ENCODE data around the gene FAM81A.
"Not testable (repeated sequence)": the region's sequence is repeated elsewhere in the genome, so short reads cannot be mapped to it uniquely, and the experiment has no call there.

FAM81A gene

GRCh38 chr15:59439576-59439975 lies 1.6 kb downstream of the FAM81A start:
- Histone ChIP-seq H3K9ac (ENCODE audit: low read depth, low read length) (no peak overlapping the region), H3K36me3 (ENCODE audit: insufficient read depth, low read length) (no peaks in the 10 kb centered on the region; the same call in 1 of the 2 replicates), H3K4me1 (ENCODE audit: insufficient read depth, low read length) (no peaks in the 10 kb centered on the region), H3K9me3 (ENCODE audit: control insufficient read depth, insufficient read depth, low read length) (no peaks in the 10 kb centered on the region)

GRCh38 chr15:59443341-59444072 lies 5.5 kb downstream of the FAM81A start:
- Histone ChIP-seq H3K36me3 (ENCODE audit: insufficient read depth, low read length) (no peaks in the 10 kb centered on the region; the same call in 1 of the 2 replicates), H3K9ac (ENCODE audit: low read depth, low read length) (no peak overlapping the region), H3K4me1 (ENCODE audit: insufficient read depth, low read length) (no peaks in the 10 kb centered on the region), H3K9me3 (ENCODE audit: control insufficient read depth, insufficient read depth, low read length) (no peaks in the 10 kb centered on the region)

- no peaks in the 10 kb centered on the region for H3K4me1 ChIP-seq (ENCODE audit: insufficient read depth, low read length)
- no peaks in the 10 kb centered on the region; the same call in 1 of the 2 replicates for H3K36me3 ChIP-seq (ENCODE audit: insufficient read depth, low read length)
These were observed 6.3 kb downstream of the FAM81A start for GRCh38 chr15:59444081-59444835.

GRCh38 chr15:59444980-59445545 lies 7.1 kb downstream of the FAM81A start:
- Histone ChIP-seq H3K9ac (ENCODE audit: low read depth, low read length) (no peak overlapping the region), H3K4me1 (ENCODE audit: insufficient read depth, low read length) (no peaks in the 10 kb centered on the region), H3K36me3 (ENCODE audit: insufficient read depth, low read length) (no peaks in the 10 kb centered on the region; the same call in 1 of the 2 replicates)

More at GRCh38 chr15:59444081-59444835, 6.3 kb downstream of the FAM81A start:
- Histone ChIP-seq H3K9ac (ENCODE audit: low read depth, low read length) (no peak overlapping the region), H3K9me3 (ENCODE audit: control insufficient read depth, insufficient read depth, low read length) (no peaks in the 10 kb centered on the region)

GRCh38 chr15:59446232-59446957 lies 8.4 kb downstream of the FAM81A start:
- Histone ChIP-seq H3K9ac (ENCODE audit: low read depth, low read length) (no peak overlapping the region), H3K9me3 (ENCODE audit: control insufficient read depth, insufficient read depth, low read length) (no peaks in the 10 kb centered on the region), H3K4me1 (ENCODE audit: insufficient read depth, low read length) (no peaks in the 10 kb centered on the region), H3K36me3 (ENCODE audit: insufficient read depth, low read length) (no peaks in the 10 kb centered on the region; the same call in 1 of the 2 replicates)

More at GRCh38 chr15:59444980-59445545, 7.1 kb downstream of the FAM81A start:
- H3K9me3 ChIP-seq (ENCODE audit: control insufficient read depth, insufficient read depth, low read length) = no peaks in the 10 kb centered on the region

- H3K36me3 ChIP-seq (ENCODE audit: insufficient read depth, low read length) = no peaks in the 10 kb centered on the region
- H3K9me3 ChIP-seq (ENCODE audit: control insufficient read depth, insufficient read depth, low read length) = no peaks in the 10 kb centered on the region
- H3K4me1 ChIP-seq (ENCODE audit: insufficient read depth, low read length) = no peaks in the 10 kb centered on the region
- H3K9ac ChIP-seq (ENCODE audit: low read depth, low read length) = no peak overlapping the region
These were observed 9.4 kb downstream of the FAM81A start for GRCh38 chr15:59447367-59447766.

- no peak overlapping the region for H3K9ac ChIP-seq (ENCODE audit: low read depth, low read length)
- H3K36me3 ChIP-seq (ENCODE audit: insufficient read depth, low read length) = no peaks in the 10 kb centered on the region
- no peaks in the 10 kb centered on the region for H3K9me3 ChIP-seq (ENCODE audit: control insufficient read depth, insufficient read depth, low read length)
- H3K4me1 ChIP-seq (ENCODE audit: insufficient read depth, low read length) = no peaks in the 10 kb centered on the region
These were observed 10.9 kb downstream of the FAM81A start for GRCh38 chr15:59448871-59449270.

- H3K36me3 ChIP-seq (ENCODE audit: insufficient read depth, low read length) = no peaks in the 10 kb centered on the region
These were observed 15.7 kb downstream of the FAM81A start for GRCh38 chr15:59453474-59454215.

GRCh38 chr15:59456114-59456513 lies 18.1 kb downstream of the FAM81A start:
- H3K9me3 ChIP-seq (ENCODE audit: control insufficient read depth, insufficient read depth, low read length) = no peaks in the 10 kb centered on the region; the same call in 1 of the 2 replicates
- H3K9ac ChIP-seq (ENCODE audit: low read depth, low read length) = no peak overlapping the region
- H3K36me3 ChIP-seq (ENCODE audit: insufficient read depth, low read length) = no peaks in the 10 kb centered on the region
- H3K4me1 ChIP-seq (ENCODE audit: insufficient read depth, low read length) = no peaks in the 10 kb centered on the region

More at GRCh38 chr15:59453474-59454215, 15.7 kb downstream of the FAM81A start:
- Histone ChIP-seq H3K4me1 (ENCODE audit: insufficient read depth, low read length) (no peaks in the 10 kb centered on the region), H3K9me3 (ENCODE audit: control insufficient read depth, insufficient read depth, low read length) (no peaks in the 10 kb centered on the region), H3K9ac (ENCODE audit: low read depth, low read length) (no peak overlapping the region)

- H3K9me3 ChIP-seq (ENCODE audit: control insufficient read depth, insufficient read depth, low read length) = no peaks in the 10 kb centered on the region; the same call in 1 of the 2 replicates
- no peak overlapping the region for H3K9ac ChIP-seq (ENCODE audit: low read depth, low read length)
- no peaks in the 10 kb centered on the region for H3K4me1 ChIP-seq (ENCODE audit: insufficient read depth, low read length)
- H3K36me3 ChIP-seq (ENCODE audit: insufficient read depth, low read length) = no peaks in the 10 kb centered on the region
These were observed 19.1 kb downstream of the FAM81A start for GRCh38 chr15:59457103-59457502.

- Histone ChIP-seq H3K9me3 (ENCODE audit: control insufficient read depth, insufficient read depth, low read length) (no peaks in the 10 kb centered on the region; the same call in 1 of the 2 replicates), H3K4me1 (ENCODE audit: insufficient read depth, low read length) (no peaks in the 10 kb centered on the region), H3K9ac (ENCODE audit: low read depth, low read length) (no peak overlapping the region), H3K36me3 (ENCODE audit: insufficient read depth, low read length) (no peaks in the 10 kb centered on the region)
These were observed 23.5 kb downstream of the FAM81A start for GRCh38 chr15:59461521-59461920.

- H3K9ac ChIP-seq (ENCODE audit: low read depth, low read length) = no peak overlapping the region
- H3K36me3 ChIP-seq (ENCODE audit: insufficient read depth, low read length) = no peaks in the 10 kb centered on the region
- H3K9me3 ChIP-seq (ENCODE audit: control insufficient read depth, insufficient read depth, low read length) = no peaks in the 10 kb centered on the region
- no peaks in the 10 kb centered on the region for H3K4me1 ChIP-seq (ENCODE audit: insufficient read depth, low read length)
These were observed 35.2 kb downstream of the FAM81A start for GRCh38 chr15:59473226-59473625.

GRCh38 chr15:59475161-59475560 lies 37.2 kb downstream of the FAM81A start:
- not testable (repeated sequence) for H3K36me3 ChIP-seq (ENCODE audit: insufficient read depth, low read length)

More at GRCh38 chr15:59475161-59475560, 37.2 kb downstream of the FAM81A start:
- not testable (repeated sequence) for H3K4me1 ChIP-seq (ENCODE audit: insufficient read depth, low read length); H3K9ac ChIP-seq (ENCODE audit: low read depth, low read length); H3K9me3 ChIP-seq (ENCODE audit: control insufficient read depth, insufficient read depth, low read length)
